Islet of Langerhans (tissue), 1 donor: ENCODE data around the gene BORCS6.

Experiments used
- FAIRE-seq: peaks from one replicate; lab custom pipeline; 2011; peaks lifted over from hg19 to GRCh38; lab: Jason Lieb, UNC

The BORCS6 gene

GRCh38 chr17:8154608-8155155, 35.3 kb downstream of the BORCS6 start:
- FAIRE-seq, result no peak

GRCh38 chr17:8153957-8154607, 35.9 kb downstream of the BORCS6 start:
- FAIRE-seq, result no peak

GRCh38 chr17:8153525-8153956, 36.4 kb downstream of the BORCS6 start:
- peak; percentile 94 for FAIRE-seq

- FAIRE-seq, result no peak
Measured at GRCh38 chr17:8153031-8153451, 36.9 kb downstream of the BORCS6 start.

- FAIRE-seq, result peak; percentile 84
Measured at GRCh38 chr17:8152112-8152775, 37.7 kb downstream of the BORCS6 start, which contains the start of gene PER1. PER1 (minus strand) TSS chr17:8152404; CDS start chr17:8150706, 1,698 bp downstream.

- FAIRE-seq, result no peak
Measured at GRCh38 chr17:8151641-8152111, 38.3 kb downstream of the BORCS6 start.

- FAIRE-seq, result no peak
Measured at GRCh38 chr17:8151120-8151640, 38.8 kb downstream of the BORCS6 start.

- FAIRE-seq, result no peak
Measured at GRCh38 chr17:8150194-8151119, 39.5 kb downstream of the BORCS6 start.

GRCh38 chr17:8149419-8150193, 40.4 kb downstream of the BORCS6 start:
- no peak for FAIRE-seq

- FAIRE-seq, result no peak
Measured at GRCh38 chr17:8148560-8148959, 41.4 kb downstream of the BORCS6 start.

- no peak for FAIRE-seq
Measured at GRCh38 chr17:8147805-8148404, 42.1 kb downstream of the BORCS6 start.

- FAIRE-seq, result no peak
Measured at GRCh38 chr17:8147141-8147804, 42.7 kb downstream of the BORCS6 start.

GRCh38 chr17:8146381-8147140, 43.4 kb downstream of the BORCS6 start:
- FAIRE-seq, result no peak

GRCh38 chr17:8145811-8146210, 44.2 kb downstream of the BORCS6 start:
- no peak for FAIRE-seq

GRCh38 chr17:8144401-8145231, 45.4 kb downstream of the BORCS6 start:
- FAIRE-seq, result no peak

- no peak for FAIRE-seq
Measured at GRCh38 chr17:8143581-8144400, 46.2 kb downstream of the BORCS6 start.

GRCh38 chr17:8142887-8143580, 46.9 kb downstream of the BORCS6 start:
- FAIRE-seq, result no peak
